Measurements from ENCODE around the gene NLK. TPM values are rescaled to one million over a fixed set of nuclear protein-coding genes. Genes with fewer than 3 reads are reported as not detected.

NLK gene
- total RNA-seq, 1 donor from 2014 or later, result 30.6 TPM

DNA sequence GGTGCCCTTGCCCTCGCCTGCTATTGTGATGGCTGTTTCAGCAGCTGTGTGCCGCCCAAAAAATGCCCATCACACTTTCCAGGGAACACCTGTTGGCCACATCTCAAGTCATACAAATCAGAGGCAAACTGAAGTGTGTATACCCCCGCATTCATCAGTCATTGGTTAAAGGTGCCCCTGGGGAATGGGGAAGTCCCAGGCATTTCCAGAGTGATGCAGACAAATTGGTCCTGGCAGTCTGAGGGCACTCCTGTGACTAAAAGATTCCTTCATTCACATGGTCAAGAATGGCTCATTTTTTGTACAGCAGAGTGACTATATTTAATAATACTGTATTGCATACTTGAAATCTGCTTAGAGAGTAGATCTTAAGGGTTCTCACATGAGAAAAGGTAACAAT, 173.6 kb downstream of the NLK start:
- Mint-ChIP-seq H3K4me1 (ENCODE audit: low read depth, unreplicated experiment) (no peaks in the 10 kb centered on the region), H3K27ac (ENCODE audit: unreplicated experiment) (no peak overlapping the region), H3K9me3 (ENCODE audit: unreplicated experiment) (peaks cover 13% of the 10 kb centered on the region), H3K4me3 (ENCODE audit: unreplicated experiment) (no peak overlapping the region), H3K36me3 (ENCODE audit: low read depth, unreplicated experiment) (peaks cover 10% of the 10 kb centered on the region), H3K27me3 (ENCODE audit: low read depth, unreplicated experiment) (no peaks in the 10 kb centered on the region)
- no peaks in the 10 kb centered on the region for H3K27me3 ChIP-seq (ENCODE audit: insufficient read depth, low read length)
- DNase-seq (ENCODE audit: low read depth) (no peak), FAIRE-seq (no peak)
- no peak overlapping the region for H3K9ac ChIP-seq (ENCODE audit: low read length)
- no peak overlapping the region for H3K27ac ChIP-seq (ENCODE audit: low read depth, low read length)
- no peak overlapping the region for H2AFZ ChIP-seq (ENCODE audit: low read depth, low read length)
- H3K4me3 ChIP-seq (ENCODE audit: insufficient read depth, low read depth, low read length), result no peak overlapping the region
- no peaks in the 10 kb centered on the region for H4K20me1 ChIP-seq (ENCODE audit: insufficient read depth, low read length)
- H3K9me3 ChIP-seq (ENCODE audit: insufficient read depth, low read depth, low read length), result no peaks in the 10 kb centered on the region
- H3K4me2 ChIP-seq (ENCODE audit: low read length), result no peak overlapping the region
- no peaks in the 10 kb centered on the region for H3K36me3 ChIP-seq (ENCODE audit: insufficient read depth, low read length)
- no peaks in the 10 kb centered on the region for H3K4me1 ChIP-seq (ENCODE audit: insufficient read depth, low read length)
- no peak for TF ChIP-seq EZH2 (IDR thresholded peaks at IDR 0.05; ENCODE audit: insufficient read depth, low read length)
- TF ChIP-seq, protein P1, sequence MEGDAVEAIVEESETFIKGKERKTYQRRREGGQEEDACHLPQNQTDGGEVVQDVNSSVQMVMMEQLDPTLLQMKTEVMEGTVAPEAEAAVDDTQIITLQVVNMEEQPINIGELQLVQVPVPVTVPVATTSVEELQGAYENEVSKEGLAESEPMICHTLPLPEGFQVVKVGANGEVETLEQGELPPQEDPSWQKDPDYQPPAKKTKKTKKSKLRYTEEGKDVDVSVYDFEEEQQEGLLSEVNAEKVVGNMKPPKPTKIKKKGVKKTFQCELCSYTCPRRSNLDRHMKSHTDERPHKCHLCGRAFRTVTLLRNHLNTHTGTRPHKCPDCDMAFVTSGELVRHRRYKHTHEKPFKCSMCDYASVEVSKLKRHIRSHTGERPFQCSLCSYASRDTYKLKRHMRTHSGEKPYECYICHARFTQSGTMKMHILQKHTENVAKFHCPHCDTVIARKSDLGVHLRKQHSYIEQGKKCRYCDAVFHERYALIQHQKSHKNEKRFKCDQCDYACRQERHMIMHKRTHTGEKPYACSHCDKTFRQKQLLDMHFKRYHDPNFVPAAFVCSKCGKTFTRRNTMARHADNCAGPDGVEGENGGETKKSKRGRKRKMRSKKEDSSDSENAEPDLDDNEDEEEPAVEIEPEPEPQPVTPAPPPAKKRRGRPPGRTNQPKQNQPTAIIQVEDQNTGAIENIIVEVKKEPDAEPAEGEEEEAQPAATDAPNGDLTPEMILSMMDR (IDR thresholded peaks at IDR 0.05; ENCODE audit: insufficient read depth, low read depth, low read length), result no peak
- no peaks in the 10 kb centered on the region for H3K79me2 ChIP-seq (ENCODE audit: insufficient read depth, low read length)

GRCh38 chr17:28216528-28216927, 174.1 kb downstream of the NLK start:
- Mint-ChIP-seq H3K27ac (ENCODE audit: unreplicated experiment) (no peak overlapping the region), H3K9me3 (ENCODE audit: unreplicated experiment) (peaks cover 11% of the 10 kb centered on the region), H3K27me3 (ENCODE audit: low read depth, unreplicated experiment) (no peaks in the 10 kb centered on the region), H3K4me1 (ENCODE audit: low read depth, unreplicated experiment) (no peaks in the 10 kb centered on the region), H3K36me3 (ENCODE audit: low read depth, unreplicated experiment) (peaks cover 5% of the 10 kb centered on the region), H3K4me3 (ENCODE audit: unreplicated experiment) (peak overlapping the region; percentile 35)
- Histone ChIP-seq H3K36me3 (ENCODE audit: insufficient read depth, low read length) (no peaks in the 10 kb centered on the region), H3K4me1 (ENCODE audit: insufficient read depth, low read length) (no peaks in the 10 kb centered on the region), H2AFZ (ENCODE audit: low read depth, low read length) (peak overlapping the region; percentile 55), H4K20me1 (ENCODE audit: insufficient read depth, low read length) (no peaks in the 10 kb centered on the region), H3K79me2 (ENCODE audit: insufficient read depth, low read length) (no peaks in the 10 kb centered on the region), H3K4me3 (ENCODE audit: insufficient read depth, low read depth, low read length) (no peak overlapping the region), H3K27ac (ENCODE audit: low read depth, low read length) (no peak overlapping the region), H3K4me2 (ENCODE audit: low read length) (no peak overlapping the region), H3K27me3 (ENCODE audit: insufficient read depth, low read length) (no peaks in the 10 kb centered on the region), H3K9me3 (ENCODE audit: insufficient read depth, low read depth, low read length) (no peaks in the 10 kb centered on the region), H3K9ac (ENCODE audit: low read length) (no peak overlapping the region)
- DNase-seq (ENCODE audit: low read depth) (peak; percentile 19), FAIRE-seq (no peak)
- TF ChIP-seq EZH2 (IDR thresholded peaks at IDR 0.05; ENCODE audit: insufficient read depth, low read length), result no peak
- TF ChIP-seq, protein P1 (IDR thresholded peaks at IDR 0.05; ENCODE audit: insufficient read depth, low read depth, low read length), result no peak

DNA sequence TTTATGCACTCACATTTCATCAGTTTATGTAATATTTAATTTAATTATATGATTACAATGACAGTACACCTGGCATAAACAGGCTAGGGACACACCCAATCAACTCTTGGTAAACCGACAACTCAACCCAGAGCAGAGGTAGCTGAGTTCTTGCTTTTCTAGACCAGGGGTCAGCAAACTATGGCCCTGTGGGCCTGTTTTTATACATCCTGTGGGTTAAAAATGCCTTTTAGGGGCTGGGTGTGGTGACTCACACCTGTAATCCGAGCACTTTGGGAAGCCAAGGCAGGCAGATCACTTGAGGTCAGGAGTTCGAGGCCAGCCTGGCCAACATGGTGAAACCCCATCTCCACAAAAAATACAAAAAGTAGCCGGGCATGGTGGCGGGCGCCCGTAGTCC, 177.3 kb downstream of the NLK start:
- TF ChIP-seq EZH2 (IDR thresholded peaks at IDR 0.05; ENCODE audit: insufficient read depth, low read length), result no peak
- TF ChIP-seq, protein P1 (IDR thresholded peaks at IDR 0.05; ENCODE audit: insufficient read depth, low read depth, low read length), result no peak
- Mint-ChIP-seq H3K9me3 (ENCODE audit: unreplicated experiment) (peaks cover 5% of the 10 kb centered on the region), H3K27me3 (ENCODE audit: low read depth, unreplicated experiment) (no peaks in the 10 kb centered on the region), H3K4me1 (ENCODE audit: low read depth, unreplicated experiment) (no peaks in the 10 kb centered on the region), H3K27ac (ENCODE audit: unreplicated experiment) (no peak overlapping the region), H3K4me3 (ENCODE audit: unreplicated experiment) (no peak overlapping the region), H3K36me3 (ENCODE audit: low read depth, unreplicated experiment) (peaks cover 5% of the 10 kb centered on the region)
- Histone ChIP-seq H3K4me1 (ENCODE audit: insufficient read depth, low read length) (no peaks in the 10 kb centered on the region), H2AFZ (ENCODE audit: low read depth, low read length) (no peak overlapping the region), H3K4me3 (ENCODE audit: insufficient read depth, low read depth, low read length) (no peak overlapping the region), H3K4me2 (ENCODE audit: low read length) (no peak overlapping the region), H3K9me3 (ENCODE audit: insufficient read depth, low read depth, low read length) (no peaks in the 10 kb centered on the region), H3K9ac (ENCODE audit: low read length) (no peak overlapping the region), H4K20me1 (ENCODE audit: insufficient read depth, low read length) (no peaks in the 10 kb centered on the region), H3K79me2 (ENCODE audit: insufficient read depth, low read length) (no peaks in the 10 kb centered on the region), H3K27me3 (ENCODE audit: insufficient read depth, low read length) (no peaks in the 10 kb centered on the region), H3K27ac (ENCODE audit: low read depth, low read length) (no peak overlapping the region), H3K36me3 (ENCODE audit: insufficient read depth, low read length) (no peaks in the 10 kb centered on the region)
- FAIRE-seq (no peak), DNase-seq (ENCODE audit: low read depth) (no peak)

Measured in astrocyte (in vitro differentiated cells and primary cell).